Uterus (tissue), 4 donors: Measurements from ENCODE around the gene TMEM120A. TPM values are rescaled to one million over a fixed set of nuclear protein-coding genes. Genes with fewer than 3 reads are reported as not detected.

ENCODE experiments used
- DNase-seq, 2 donors: peaks; one replicate each; pipeline ENCODE4 v3.0.0-alpha.2; 2019 to 2020
- H3K27ac ChIP-seq, 2 donors: fragments of 200-600 bp; sonication (generic); 1 replicate in 1 of 2; 2 replicates in 1 of 2; pipeline ENCODE4 v1.5.1; 2016 to 2018
- H3K27me3 ChIP-seq, 2 donors: fragments of 200-600 bp; sonication (generic); one replicate each; pipeline ENCODE4 v1.5.1; 2018 to 2019; ENCODE audit warnings: control low read depth in 1 of 2
- H3K36me3 ChIP-seq, 2 donors: fragments of 200-600 bp; sonication (generic); one replicate each; pipeline ENCODE4 v1.5.1; 2019; ENCODE audit warnings: control low read depth in 1 of 2
- H3K4me1 ChIP-seq, 2 donors: fragments of 200-600 bp; sonication (generic); one replicate each; pipeline ENCODE4 v1.5.1; 2018 to 2019; ENCODE audit warnings: control low read depth in 1 of 2
- H3K4me3 ChIP-seq, 2 donors: fragments of 200-600 bp; sonication (generic); 1 replicate in 1 of 2; 2 replicates in 1 of 2; pipeline ENCODE4 v1.5.1; 2018 to 2019; ENCODE audit warnings: mild to moderate bottlenecking in 1 of 2
- H3K9me3 ChIP-seq, 2 donors: fragments of 200-600 bp; sonication (generic); one replicate each; pipeline ENCODE4 v1.5.1; 2019; ENCODE audit warnings: control low read depth in 1 of 2
- CTCF ChIP-seq, 4 experiments: fragments of 200-600 bp in 2 of 4; fragments of 450-650 bp in 2 of 4; sonication (generic) in 2 of 4; IDR thresholded peaks; one replicate each; pipeline ENCODE4 v1.5.1; 2016 to 2019; ENCODE audit warnings: antibody characterized with exemption in 4 of 4, mild to moderate bottlenecking in 2 of 4, moderate library complexity in 1 of 4
- POLR2A ChIP-seq, 2 donors: fragments of 450-650 bp; IDR thresholded peaks; one replicate each; pipeline ENCODE4 v1.6.1; 2016; ENCODE audit warnings: antibody characterized with exemption in 2 of 2, mild to moderate bottlenecking in 1 of 2, moderate library complexity in 1 of 2
- intact Hi-C: fragments of 100-400 bp; cut with DNase I; formaldehyde crosslinking; loops from one replicate; pipeline ENCODE4 v1.15.1; 2023; ENCODE audit warnings: low total_unique reads
- total RNA-seq, 4 donors: library from RNA; depleted of rRNA in 3 of 4; stranded (reverse); fragments of >200 nt in 3 of 4; gene quantifications; one replicate each; pipeline versions ENCODE4 v1.1.0 to v1.2.4, GENCODE V29; 2014 to 2023
- donor health status: DM: yes; HTN: yes; CAD: no.

TMEM120A gene
- total RNA-seq, 4 donors from 2014 or later: 4.6 to 95.4 (median 36.9) TPM

GRCh38 chr7:76002822-76003221 is 8.4 kb upstream of the TMEM120A start:
- Histone ChIP-seq H3K36me3 (no peaks in the 10 kb centered on the region), H3K27ac (no peak overlapping the region), H3K9me3 (no peaks in the 10 kb centered on the region), H3K4me1 (no peaks in the 10 kb centered on the region), H3K4me3 (no peak overlapping the region), H3K27me3 (no peaks in the 10 kb centered on the region)
- no peak for DNase-seq
- intact Hi-C loops: no loop called here
- TF ChIP-seq CTCF (IDR thresholded peaks at IDR 0.05): no peak
- TF ChIP-seq POLR2A (IDR thresholded peaks at IDR 0.05): no peak

- H3K27me3 ChIP-seq: no peaks in the 10 kb centered on the region
- TF ChIP-seq CTCF (IDR thresholded peaks at IDR 0.05) (no peak), POLR2A (IDR thresholded peaks at IDR 0.05) (no peak)
- no peak overlapping the region for H3K27ac ChIP-seq
- H3K4me3 ChIP-seq: no peak overlapping the region
- no peak for DNase-seq
- no peaks in the 10 kb centered on the region for H3K9me3 ChIP-seq
- intact Hi-C loops: no loop called here
- H3K36me3 ChIP-seq: no peaks in the 10 kb centered on the region
- H3K4me1 ChIP-seq: no peaks in the 10 kb centered on the region
These were observed 7.7 kb upstream of the TMEM120A start for GRCh38 chr7:76002139-76002538.

- no peak overlapping the region for H3K27ac ChIP-seq
- DNase-seq: no peak
- intact Hi-C loops: no loop called here
- no peaks in the 10 kb centered on the region for H3K9me3 ChIP-seq
- TF ChIP-seq CTCF (IDR thresholded peaks at IDR 0.05) (no peak), POLR2A (IDR thresholded peaks at IDR 0.05) (no peak)
- no peaks in the 10 kb centered on the region for H3K4me1 ChIP-seq
- H3K36me3 ChIP-seq: no peaks in the 10 kb centered on the region
- no peak overlapping the region for H3K4me3 ChIP-seq
- H3K27me3 ChIP-seq: no peaks in the 10 kb centered on the region
These were observed 6.2 kb upstream of the TMEM120A start for GRCh38 chr7:76000566-76000965.

- intact Hi-C loops: no loop called here
- DNase-seq: no peak
These were observed 3.6 kb upstream of the TMEM120A start for GRCh38 chr7:75998038-75998437.

GRCh38 chr7:75996476-75996875 is 2.1 kb upstream of the TMEM120A start:
- intact Hi-C loops: no loop called here
- DNase-seq: no peak
- Histone ChIP-seq H3K27ac (no peak overlapping the region), H3K9me3 (no peaks in the 10 kb centered on the region), H3K36me3 (no peaks in the 10 kb centered on the region), H3K27me3 (no peaks in the 10 kb centered on the region), H3K4me3 (no peak overlapping the region), H3K4me1 (no peaks in the 10 kb centered on the region)
- TF ChIP-seq POLR2A (IDR thresholded peaks at IDR 0.05): no peak
- TF ChIP-seq CTCF (IDR thresholded peaks at IDR 0.05): no peak

More at GRCh38 chr7:75998038-75998437, 3.6 kb upstream of the TMEM120A start:
- no peak overlapping the region for H3K27ac ChIP-seq
- TF ChIP-seq CTCF (IDR thresholded peaks at IDR 0.05) (no peak), POLR2A (IDR thresholded peaks at IDR 0.05) (no peak)
- no peaks in the 10 kb centered on the region for H3K27me3 ChIP-seq
- no peaks in the 10 kb centered on the region for H3K4me1 ChIP-seq
- H3K36me3 ChIP-seq: no peaks in the 10 kb centered on the region
- H3K9me3 ChIP-seq: no peaks in the 10 kb centered on the region
- no peak overlapping the region for H3K4me3 ChIP-seq
